Measurements from ENCODE around the gene CAST.

CAST gene

DNA sequence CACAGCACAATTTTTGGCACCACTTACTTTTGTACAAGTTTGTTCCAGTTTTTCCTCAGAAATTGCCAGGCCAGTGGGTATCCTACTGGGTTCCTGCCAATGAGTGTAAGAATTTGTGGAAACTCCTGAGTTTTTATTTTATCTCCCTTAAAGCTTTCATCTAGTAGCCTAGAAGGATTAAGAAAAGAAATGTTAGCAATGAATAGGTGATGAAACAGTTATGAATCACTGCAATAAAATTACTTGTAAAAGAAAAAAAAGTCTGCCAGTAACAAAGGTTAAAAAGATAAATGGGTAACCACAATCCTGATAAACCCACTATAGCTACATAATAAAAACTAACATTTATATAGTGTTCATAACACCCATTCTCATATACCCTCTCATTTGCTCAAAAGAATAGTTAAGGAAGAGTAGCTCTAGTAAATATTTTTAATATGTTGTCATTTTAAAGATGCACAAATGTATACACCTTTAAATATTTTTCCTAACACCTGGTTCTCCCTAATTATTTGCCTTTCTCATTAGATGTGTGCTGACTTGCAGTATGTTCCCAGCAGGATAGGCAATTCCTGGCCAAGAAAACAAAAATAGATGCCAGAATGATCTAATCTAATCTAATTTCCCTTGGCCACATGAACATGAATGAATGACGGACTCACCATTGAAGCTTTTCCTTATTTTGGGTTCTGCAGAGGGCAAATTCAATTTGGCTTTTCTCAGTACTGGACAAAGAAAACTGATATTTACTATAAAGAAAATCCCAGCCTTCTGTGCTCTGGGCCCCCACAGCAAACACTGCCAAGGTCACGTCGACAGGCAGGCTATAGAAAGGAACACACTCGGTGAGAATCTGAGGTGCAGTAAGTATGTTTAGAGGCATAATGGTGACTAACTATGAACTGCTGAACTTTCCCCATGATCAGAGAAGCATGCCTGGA lies 119.1 kb downstream of the CAST start:
- TF ChIP-seq, protein P1, sequence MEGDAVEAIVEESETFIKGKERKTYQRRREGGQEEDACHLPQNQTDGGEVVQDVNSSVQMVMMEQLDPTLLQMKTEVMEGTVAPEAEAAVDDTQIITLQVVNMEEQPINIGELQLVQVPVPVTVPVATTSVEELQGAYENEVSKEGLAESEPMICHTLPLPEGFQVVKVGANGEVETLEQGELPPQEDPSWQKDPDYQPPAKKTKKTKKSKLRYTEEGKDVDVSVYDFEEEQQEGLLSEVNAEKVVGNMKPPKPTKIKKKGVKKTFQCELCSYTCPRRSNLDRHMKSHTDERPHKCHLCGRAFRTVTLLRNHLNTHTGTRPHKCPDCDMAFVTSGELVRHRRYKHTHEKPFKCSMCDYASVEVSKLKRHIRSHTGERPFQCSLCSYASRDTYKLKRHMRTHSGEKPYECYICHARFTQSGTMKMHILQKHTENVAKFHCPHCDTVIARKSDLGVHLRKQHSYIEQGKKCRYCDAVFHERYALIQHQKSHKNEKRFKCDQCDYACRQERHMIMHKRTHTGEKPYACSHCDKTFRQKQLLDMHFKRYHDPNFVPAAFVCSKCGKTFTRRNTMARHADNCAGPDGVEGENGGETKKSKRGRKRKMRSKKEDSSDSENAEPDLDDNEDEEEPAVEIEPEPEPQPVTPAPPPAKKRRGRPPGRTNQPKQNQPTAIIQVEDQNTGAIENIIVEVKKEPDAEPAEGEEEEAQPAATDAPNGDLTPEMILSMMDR (conservative IDR thresholded peaks at IDR 0.05; ENCODE audit: low read depth), result no peak
- POLR2A ChIA-PET (ENCODE audit: low non-redundant PET), result no interaction called here
- CTCF ChIA-PET, result interaction anchor here (0.6 to 1.0 kb wide), 2 partner anchors 216 to 373 kb away, joined by 3 to 4 read pairs; no protein-coding TSS in a partner anchor
- peak; percentile 80 for DNase-seq (ENCODE audit: low spot score)
- peak overlapping the region; percentile 59 for H3K27ac ChIP-seq

DNA sequence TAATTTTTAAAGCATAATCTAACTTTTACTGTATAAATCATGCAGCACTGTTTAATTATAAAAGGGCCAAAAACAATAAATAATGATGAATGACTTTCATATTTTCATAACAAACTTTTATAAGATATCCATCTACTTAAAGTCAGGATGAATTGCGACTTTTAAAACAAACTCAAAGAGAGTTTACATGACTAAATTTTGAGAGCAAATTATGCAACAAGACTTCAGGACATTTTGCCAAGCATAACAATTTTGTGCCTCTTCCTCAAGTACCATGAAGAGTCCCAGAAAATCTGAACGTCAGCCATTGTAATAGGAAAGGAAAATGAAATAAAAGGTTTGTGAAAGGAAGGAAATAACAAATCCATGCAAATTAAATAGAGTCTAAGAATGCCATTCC lies 121.2 kb downstream of the CAST start:
- ChIA-PET POLR2A (ENCODE audit: low non-redundant PET) (no interaction called here), CTCF (no interaction called here)
- no peak overlapping the region for H3K27ac ChIP-seq
- DNase-seq (ENCODE audit: low spot score), result no peak
- TF ChIP-seq, protein P1 (conservative IDR thresholded peaks at IDR 0.05; ENCODE audit: low read depth), result no peak

DNA sequence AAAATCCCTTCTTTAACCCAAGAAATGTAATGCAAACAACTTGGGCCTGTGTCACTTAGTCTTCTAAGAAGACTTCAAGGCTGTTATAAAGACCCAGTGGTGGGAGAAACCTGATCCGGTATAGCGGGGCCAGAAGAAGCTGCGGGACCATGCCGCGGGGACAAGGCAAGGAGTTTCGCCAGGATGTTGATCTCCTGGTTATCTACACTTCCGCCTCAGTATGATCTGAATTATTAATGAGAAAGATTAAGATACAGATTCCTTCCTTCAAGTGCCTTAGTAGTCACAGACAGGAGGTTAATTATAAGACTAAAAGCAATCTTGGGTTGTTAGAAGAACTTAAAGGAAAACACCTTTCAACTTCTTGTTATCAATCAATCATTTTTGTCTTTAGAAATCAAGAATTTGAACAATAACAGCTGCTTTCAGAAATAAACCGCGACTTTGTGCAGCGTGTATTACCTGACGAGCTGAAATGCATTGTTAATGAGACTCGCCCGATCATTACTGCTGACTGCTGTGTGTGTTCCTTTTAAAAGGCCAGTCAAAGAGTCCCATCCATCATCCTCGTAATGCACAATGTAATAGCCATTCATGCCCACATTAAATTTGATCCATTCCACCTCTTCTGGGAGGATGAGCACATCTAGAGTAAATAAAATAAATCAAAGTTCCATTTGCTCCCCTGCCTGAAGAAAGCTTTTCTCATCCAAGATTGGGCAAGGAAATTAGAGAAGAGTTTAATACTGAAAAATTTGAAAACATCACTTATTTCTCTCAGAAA lies 123.3 kb downstream of the CAST start:
- H3K27ac ChIP-seq, result no peak overlapping the region
- POLR2A ChIA-PET (ENCODE audit: low non-redundant PET), result no interaction called here
- DNase-seq (ENCODE audit: low spot score), result no peak
- TF ChIP-seq, protein P1 (conservative IDR thresholded peaks at IDR 0.05; ENCODE audit: low read depth), result no peak
- CTCF ChIA-PET, result no interaction called here

DNA sequence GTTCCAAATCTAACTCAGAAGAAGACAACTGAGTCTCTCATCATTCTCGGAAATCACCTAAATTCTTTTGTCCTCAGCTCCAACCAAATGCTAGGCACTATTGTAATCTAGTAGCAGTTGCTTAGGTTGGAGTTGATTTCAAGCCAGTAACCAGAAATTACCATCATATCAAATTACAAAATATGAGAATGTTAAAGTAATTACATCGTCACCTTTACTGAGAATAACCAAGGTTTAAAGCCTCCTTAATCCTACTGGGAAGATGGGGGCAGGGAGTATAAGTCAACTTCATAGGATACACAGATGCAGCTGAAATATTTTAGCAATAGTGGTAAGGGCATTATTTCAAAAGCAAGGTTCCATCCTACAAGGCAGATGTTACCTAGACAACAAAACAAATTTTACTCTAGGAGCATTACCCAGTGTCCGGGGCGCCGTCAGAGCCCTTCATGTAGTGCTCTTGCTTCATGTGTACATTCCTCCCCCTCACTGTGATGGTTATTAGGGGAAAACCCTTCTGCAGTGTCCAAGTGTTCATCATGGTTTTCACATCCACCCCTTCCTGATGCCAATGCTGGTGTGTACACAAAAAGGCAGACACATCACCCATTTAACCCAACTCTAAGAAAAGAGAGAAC lies 126.1 kb downstream of the CAST start:
- DNase-seq (ENCODE audit: low spot score), result no peak
- TF ChIP-seq, protein P1 (conservative IDR thresholded peaks at IDR 0.05; ENCODE audit: low read depth), result no peak
- H3K27ac ChIP-seq, result no peak overlapping the region
- ChIA-PET POLR2A (ENCODE audit: low non-redundant PET) (no interaction called here), CTCF (no interaction called here)

DNA sequence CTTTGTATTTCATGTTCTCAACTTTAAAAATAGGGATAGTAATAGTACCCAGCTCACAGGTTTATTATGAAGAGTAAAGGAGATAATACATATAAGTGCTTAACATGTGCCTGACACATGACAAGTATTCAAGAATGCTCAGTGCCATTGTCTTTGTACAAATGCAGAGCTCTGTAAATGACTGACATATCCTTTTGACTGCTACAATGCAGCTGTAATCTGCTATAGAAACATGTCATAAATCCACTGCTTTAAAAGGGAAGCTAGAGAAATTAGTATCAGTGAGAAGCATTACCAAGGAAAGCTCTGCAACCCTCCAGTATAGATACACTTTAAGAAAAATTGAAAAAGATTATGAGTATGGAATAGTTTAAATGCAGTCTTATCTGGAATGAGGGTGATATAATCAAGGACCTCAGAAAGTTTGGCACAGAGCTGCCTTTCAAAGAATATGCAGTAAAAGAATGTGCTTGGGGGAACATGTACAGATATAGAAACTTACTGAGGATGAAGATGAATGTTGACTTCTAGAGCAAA lies 127.7 kb downstream of the CAST start:
- ChIA-PET CTCF (interaction anchor here (0.7 to 0.8 kb wide), 2 partner anchors 24 to 372 kb away, joined by 3 to 4 read pairs; no protein-coding TSS in a partner anchor), POLR2A (ENCODE audit: low non-redundant PET) (no interaction called here)
- H3K27ac ChIP-seq, result no peak overlapping the region
- TF ChIP-seq, protein P1 (conservative IDR thresholded peaks at IDR 0.05; ENCODE audit: low read depth), result no peak
- no peak for DNase-seq (ENCODE audit: low spot score)

DNA sequence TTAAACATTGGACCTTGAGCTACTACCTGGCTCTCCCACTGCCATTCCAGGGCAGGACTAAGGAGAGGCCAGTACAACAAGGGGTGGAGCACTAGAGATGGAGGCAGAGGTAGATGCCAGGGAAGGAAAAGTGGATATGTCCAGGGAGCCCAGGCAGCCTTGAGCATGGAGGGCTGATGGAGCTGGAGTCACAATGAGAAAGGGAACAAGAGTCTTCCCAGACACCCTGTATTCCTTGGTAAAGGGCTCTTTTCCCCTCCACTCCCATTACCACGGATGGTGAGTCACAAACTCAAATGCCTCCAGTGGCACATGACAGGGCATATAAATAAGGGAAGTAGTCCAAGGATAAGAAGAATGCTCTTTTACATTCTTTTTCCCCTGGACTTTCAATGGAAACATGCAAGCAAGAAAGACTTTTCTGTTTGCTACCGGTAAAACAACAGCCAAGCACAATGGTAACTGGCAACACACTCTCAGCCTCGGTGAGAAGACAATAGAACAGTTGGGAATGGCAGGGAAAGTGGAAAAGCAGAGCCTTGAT lies 128.9 kb downstream of the CAST start:
- TF ChIP-seq, protein P1 (conservative IDR thresholded peaks at IDR 0.05; ENCODE audit: low read depth), result no peak
- no peak for DNase-seq (ENCODE audit: low spot score)
- H3K27ac ChIP-seq, result no peak overlapping the region
- POLR2A ChIA-PET (ENCODE audit: low non-redundant PET), result no interaction called here
- CTCF ChIA-PET, result no interaction called here

Measured in RWPE1 (cell line).